HG02610 (cell line): ENCODE data around the gene MILR1.
"Not testable (repeated sequence)": the region's sequence is repeated elsewhere in the genome, so short reads cannot be mapped to it uniquely, and the experiment has no call there.

ENCODE experiments used
- ATAC-seq: cut with Tn5 transposase; IDR thresholded peaks from one replicate; pipeline ENCODE4 v1.9.1; 2021; ENCODE audit warnings: mild to moderate bottlenecking, moderate library complexity; ENCODE audit not compliant: unreplicated experiment

Gene MILR1

GRCh38 chr17:64426596-64426995, 22.3 kb upstream of the MILR1 start:
- ATAC-seq = no peak

GRCh38 chr17:64428406-64428805, 20.5 kb upstream of the MILR1 start:
- ATAC-seq = no peak

DNA sequence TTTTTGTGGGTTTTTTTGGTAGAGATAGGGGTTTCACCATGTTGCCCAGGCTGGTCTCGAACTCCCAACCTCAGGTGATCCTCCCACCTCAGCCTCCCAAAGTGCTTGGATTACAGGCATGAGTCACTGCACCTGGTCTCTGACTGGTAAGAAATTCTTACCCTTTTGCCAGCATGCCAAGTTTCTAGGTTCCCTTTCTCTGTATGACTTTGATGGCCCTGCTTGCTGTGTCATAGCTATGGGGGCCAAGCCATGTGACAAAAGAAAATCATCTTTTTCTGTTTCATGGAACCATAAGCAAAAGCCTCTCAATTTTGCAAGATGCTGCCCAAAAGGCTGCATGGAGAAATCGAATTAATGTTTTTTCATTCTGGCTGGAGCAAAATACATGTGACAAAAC, 18.9 kb upstream of the MILR1 start:
- ATAC-seq = not testable (repeated sequence)

GRCh38 chr17:64431534-64431933, 17.4 kb upstream of the MILR1 start:
- ATAC-seq = no peak

- no peak for ATAC-seq
Observed at GRCh38 chr17:64437944-64438525, 10.9 kb upstream of the MILR1 start.

- not testable (repeated sequence) for ATAC-seq
Observed at GRCh38 chr17:64439521-64439920, 9.4 kb upstream of the MILR1 start.

DNA sequence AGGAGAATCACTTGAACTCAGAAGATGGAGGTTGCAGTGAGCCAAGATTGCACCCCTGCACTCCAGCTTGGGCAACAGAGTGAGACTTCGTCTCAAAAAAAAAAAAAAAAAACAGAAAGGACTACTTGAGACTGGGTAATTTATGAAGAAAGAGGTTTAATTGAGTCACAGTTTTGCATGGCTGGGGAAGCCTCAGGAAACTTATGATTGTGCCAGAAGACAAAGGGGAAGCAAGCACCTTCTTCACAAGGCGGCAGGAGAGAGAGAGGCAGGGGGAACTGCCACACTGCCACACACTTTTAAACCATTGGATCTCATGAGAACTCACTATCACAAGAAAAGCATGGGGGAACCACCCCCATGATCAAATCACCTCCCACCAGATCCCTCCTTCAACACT, 9.0 kb upstream of the MILR1 start:
- no peak for ATAC-seq

GRCh38 chr17:64441772-64442540, 7.0 kb upstream of the MILR1 start:
- no peak for ATAC-seq

GRCh38 chr17:64442541-64442971, 6.4 kb upstream of the MILR1 start:
- no peak for ATAC-seq

DNA sequence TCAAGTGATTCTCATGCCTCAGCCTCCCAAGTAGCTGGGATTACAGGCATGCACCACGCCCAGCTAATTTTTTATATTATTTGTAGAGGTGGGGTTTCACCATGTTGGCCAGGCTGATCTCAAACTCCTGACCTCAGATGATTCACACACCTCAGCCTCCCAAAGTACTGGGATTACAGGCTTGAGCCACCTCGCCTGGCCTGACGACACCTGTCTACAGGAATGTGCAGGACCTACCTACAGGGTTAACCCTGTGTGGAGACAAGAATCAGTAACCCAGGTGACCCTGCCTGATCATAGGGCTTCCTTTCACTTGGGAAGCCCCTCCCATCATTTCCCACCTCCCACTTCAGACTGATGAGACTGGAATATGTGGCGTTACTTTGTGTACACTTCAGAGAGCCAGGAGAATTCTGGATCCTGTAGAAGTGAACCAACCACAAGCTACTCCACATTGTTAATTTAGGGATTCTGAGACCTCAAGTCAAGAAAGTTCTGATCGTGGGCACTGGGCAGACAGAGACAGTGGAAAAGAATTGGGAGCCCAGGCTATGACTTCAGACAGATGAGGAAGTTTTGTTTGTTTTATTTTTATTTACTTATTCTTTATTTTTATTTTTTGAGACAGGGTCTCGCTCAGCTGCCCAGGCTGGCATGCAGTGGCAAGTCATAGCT, 5.7 kb upstream of the MILR1 start:
- ATAC-seq = no peak

GRCh38 chr17:64447526-64447925, 1.4 kb upstream of the MILR1 start:
- ATAC-seq = peak; percentile 84

DNA sequence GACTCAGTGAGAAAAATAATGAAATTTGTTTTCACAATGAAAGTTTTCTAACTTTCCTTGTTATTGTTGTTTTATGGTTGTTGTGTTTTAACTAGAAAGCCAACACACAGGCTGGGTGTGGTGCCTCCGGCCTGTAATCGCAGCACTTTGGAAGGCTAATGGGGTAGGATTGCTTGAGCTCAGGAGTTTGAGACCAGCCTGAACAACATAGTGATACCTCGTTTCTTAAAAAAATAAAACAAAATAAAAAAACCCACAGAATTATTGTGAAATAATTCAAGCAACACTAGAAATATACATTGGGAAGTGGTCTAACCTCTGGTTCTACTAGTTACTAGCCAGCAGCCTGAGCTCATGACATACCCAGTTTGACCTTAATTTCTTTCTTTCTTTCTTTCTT, 630 bp downstream of the MILR1 start:
- no peak for ATAC-seq

GRCh38 chr17:64455993-64456885, 7.3 kb downstream of the MILR1 start:
- no peak for ATAC-seq

DNA sequence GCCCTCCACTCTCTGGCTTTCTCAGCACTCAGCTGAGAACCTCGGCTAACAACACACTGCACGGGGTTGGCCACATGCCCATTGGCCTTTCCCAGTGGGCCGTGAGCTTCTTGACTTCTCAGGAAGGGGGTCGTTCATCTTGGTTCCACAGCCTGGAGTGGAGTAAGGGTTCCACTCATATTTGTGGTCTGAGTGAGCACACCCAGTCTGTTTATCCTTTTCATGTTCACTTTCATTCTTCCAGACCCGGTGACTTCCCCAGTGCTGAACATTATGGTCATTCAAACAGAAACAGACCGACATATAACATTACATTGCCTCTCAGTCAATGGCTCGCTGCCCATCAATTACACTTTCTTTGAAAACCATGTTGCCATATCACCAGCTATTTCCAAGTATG, 8.2 kb downstream of the MILR1 start:
- ATAC-seq = no peak

GRCh38 chr17:64458756-64459155, 9.8 kb downstream of the MILR1 start:
- no peak for ATAC-seq

DNA sequence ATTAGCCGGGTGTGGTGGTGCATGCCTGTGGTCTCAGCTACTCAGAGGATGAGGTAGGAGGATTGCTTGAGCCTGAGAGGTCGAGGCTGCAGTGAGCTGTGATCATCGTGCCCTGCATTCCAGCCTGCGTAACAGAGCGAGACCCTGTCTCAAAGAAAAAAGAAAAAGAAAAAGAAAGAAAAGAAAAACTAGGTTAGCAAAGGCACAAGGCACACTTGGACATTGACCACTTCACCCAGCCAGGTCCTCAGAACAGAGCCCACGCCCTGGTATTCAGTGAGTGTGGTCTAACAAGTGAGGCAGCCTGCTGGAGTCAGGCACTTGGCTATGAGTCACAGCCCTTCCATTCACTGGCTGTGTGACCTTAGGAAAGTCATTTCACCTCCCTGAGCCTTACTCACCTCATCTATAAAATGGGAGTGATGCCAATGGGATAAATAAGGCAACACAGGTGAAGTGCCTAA, 10.4 kb downstream of the MILR1 start:
- ATAC-seq = no peak

GRCh38 chr17:64459818-64460217, 10.9 kb downstream of the MILR1 start:
- not testable (repeated sequence) for ATAC-seq

GRCh38 chr17:64460955-64461354, 12.0 kb downstream of the MILR1 start:
- no peak for ATAC-seq

GRCh38 chr17:64461788-64462187, 12.9 kb downstream of the MILR1 start:
- ATAC-seq = no peak

GRCh38 chr17:64466019-64466735, 17.3 kb downstream of the MILR1 start:
- ATAC-seq = no peak
